Fibroblast of pulmonary artery (primary cell): ENCODE data around the gene RAPGEF6.

Experiments used
- DNase-seq: peaks from one replicate; pipeline ENCODE4 v3.0.0-alpha.2; 2010; ENCODE audit warnings: low read depth
- H3K4me3 ChIP-seq: replicated peaks from 2 replicates; pipeline ENCODE4 v1.5.1; 2011; ENCODE audit warnings: low read depth, mild to moderate bottlenecking, control low read depth, low read length, moderate library complexity
- TF ChIP-seq, protein P1 (sequence below): IDR thresholded peaks from 2 replicates; pipeline ENCODE4 v1.5.1; 2011; ENCODE audit warnings: mild to moderate bottlenecking, control low read depth, low read length, inconsistent platforms; ENCODE audit errors: missing control alignments

The RAPGEF6 gene

DNA sequence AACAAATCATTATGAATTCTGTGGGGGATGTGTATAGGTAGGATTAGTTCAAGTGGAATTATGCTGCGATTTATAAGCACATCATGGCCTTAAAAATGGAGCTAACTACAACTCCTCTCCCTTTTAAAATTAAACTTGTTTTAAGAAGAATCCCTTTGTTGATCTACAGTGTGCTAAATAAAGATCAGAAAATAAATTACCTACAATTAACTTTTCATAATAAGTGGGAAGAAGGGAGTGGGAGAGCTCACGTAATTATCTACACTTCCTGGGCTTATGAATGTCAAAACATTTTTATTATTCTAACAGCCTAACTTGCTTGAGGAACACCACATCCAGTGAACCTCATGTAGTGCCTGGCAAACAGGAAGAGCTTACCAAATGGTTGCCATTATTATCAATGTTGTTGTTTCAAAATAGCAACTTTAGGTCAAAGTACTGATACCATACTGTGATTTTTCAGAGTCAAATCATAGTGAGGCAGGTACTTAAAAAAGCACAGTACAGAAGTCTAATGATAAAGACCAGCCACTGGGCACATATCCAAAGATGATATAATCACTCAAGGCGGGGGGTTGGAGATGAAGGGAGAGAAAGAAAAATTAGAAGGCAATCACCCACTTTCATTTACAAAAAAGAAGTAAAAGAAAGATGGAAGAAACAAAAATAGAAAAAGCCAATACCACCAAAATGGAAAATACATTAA lies 174.0 kb downstream of the RAPGEF6 start:
- no peak overlapping the region for H3K4me3 ChIP-seq
- peak; percentile 16 for DNase-seq
- TF ChIP-seq, protein P1, sequence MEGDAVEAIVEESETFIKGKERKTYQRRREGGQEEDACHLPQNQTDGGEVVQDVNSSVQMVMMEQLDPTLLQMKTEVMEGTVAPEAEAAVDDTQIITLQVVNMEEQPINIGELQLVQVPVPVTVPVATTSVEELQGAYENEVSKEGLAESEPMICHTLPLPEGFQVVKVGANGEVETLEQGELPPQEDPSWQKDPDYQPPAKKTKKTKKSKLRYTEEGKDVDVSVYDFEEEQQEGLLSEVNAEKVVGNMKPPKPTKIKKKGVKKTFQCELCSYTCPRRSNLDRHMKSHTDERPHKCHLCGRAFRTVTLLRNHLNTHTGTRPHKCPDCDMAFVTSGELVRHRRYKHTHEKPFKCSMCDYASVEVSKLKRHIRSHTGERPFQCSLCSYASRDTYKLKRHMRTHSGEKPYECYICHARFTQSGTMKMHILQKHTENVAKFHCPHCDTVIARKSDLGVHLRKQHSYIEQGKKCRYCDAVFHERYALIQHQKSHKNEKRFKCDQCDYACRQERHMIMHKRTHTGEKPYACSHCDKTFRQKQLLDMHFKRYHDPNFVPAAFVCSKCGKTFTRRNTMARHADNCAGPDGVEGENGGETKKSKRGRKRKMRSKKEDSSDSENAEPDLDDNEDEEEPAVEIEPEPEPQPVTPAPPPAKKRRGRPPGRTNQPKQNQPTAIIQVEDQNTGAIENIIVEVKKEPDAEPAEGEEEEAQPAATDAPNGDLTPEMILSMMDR = no peak

DNA sequence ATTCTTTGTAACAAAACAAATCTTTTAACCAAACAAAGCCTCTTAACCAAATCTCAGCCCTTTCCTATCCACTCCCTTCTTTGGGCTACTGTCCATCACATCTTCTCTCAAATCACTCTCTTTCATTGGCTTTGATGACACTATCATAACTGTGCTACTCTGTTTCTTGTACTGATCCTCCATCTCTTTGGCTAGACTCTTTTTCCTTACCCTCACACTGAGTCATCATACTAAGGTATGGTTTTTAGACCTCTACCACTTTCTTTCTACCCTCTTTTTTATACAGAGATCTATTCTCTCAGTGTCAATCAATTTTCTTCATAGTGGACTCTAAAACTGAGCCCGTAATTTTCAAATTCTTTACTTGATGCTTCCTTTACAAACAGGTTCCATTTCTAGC lies 174.9 kb downstream of the RAPGEF6 start:
- DNase-seq = no peak
- no peak overlapping the region for H3K4me3 ChIP-seq
- TF ChIP-seq, protein P1 = no peak

DNA sequence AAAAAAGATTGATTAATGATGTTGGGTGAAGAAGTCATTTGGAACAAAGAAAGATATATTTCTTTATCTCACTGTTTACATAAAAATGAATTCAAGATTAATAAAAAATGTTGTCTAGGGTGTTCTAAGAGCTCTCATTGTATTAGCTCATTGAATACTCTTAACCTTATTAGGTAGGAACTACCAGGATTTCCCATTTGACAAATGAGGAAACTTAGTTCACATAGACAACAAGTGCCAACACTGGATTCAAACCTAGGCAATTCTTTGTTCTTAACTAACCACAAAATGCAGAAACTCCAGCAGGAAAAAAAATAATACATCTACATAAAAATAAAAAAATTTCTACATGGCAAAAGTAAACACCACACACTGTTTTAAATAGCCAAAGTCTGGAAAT lies 175.8 kb downstream of the RAPGEF6 start:
- TF ChIP-seq, protein P1 = no peak
- peak; percentile 16 for DNase-seq

DNA sequence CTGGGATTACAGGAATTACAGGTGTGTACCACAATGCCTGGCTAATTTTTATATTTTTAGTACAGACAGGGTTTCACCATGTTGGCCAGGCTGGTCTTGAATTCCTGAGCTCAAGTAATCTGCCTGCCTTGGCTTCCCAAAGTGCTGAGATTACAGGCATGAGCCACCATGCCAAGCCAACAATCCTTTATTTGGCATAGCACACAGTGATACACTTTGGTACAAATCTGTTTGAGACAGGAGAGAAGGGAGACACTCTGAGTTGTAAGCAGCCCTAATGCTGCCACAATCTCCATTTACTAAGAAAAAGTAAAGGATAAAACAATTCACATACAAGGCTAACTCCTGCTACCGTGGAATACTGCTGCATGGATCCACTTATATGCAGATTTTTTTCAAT lies 177.8 kb downstream of the RAPGEF6 start:
- H3K4me3 ChIP-seq = no peak overlapping the region
- TF ChIP-seq, protein P1 = no peak
- no peak for DNase-seq

More for the DNA sequence above, 175.8 kb downstream of the RAPGEF6 start:
- H3K4me3 ChIP-seq = no peak overlapping the region

DNA sequence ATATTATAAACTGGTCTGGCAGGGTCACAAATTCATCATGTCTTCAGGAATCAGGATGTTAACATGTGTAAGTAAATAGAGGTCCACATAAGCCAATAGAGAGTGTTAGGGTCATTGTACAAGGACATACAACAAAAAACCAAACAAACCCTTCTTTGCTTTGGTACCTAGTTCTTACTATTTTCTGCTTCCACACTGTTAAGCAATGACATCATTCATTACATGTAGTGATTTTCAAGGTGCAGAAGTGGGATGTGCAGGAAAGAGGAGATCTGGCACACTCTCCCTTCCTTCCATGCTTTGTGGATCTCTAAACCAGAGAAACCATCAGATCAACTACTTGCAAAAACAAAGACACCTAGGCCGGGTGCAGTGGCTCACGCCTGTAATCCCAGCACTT lies 184.1 kb downstream of the RAPGEF6 start:
- TF ChIP-seq, protein P1 = no peak

DNA sequence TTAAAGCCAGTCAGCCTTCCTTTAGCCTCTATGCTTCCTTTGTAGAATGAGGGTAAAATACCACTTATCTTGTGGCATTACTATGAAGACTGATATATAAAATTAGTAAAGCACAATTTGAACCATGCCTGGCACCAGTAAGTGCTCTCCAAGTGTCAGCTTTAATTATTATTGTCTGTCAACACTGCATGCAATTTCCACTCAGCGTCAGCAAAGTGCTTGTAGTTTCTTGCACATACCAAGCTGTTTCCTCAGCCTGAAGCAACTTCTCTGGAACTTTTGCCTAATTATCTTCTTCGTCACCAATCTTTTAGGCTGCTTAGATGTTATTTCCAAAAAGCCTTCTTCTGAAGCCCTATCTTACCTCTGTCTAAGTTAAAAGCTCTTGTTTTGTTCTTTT lies 193.8 kb downstream of the RAPGEF6 start:
- TF ChIP-seq, protein P1 = no peak
- H3K4me3 ChIP-seq = no peak overlapping the region
- DNase-seq = no peak

More for the DNA sequence above, 184.1 kb downstream of the RAPGEF6 start:
- no peak overlapping the region for H3K4me3 ChIP-seq
- no peak for DNase-seq

DNA sequence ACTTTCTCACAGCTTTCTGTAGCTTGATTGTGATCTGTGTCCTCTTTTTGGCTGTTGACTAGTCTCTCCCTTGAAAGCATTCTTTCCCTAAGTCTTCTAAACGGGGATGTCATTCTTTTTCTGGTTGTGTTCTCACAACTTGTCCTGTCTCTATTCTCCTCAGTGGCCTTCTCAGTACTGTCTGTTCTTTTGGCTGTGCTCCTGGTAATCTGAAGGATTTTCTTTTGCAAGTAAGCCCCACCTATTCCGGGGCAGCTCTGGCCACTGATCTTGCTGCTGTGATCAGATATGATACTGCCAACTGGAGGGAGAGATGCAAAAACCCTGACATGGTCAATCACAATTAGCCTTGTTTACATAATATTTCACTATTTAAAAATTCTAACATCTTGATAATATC lies 198.9 kb downstream of the RAPGEF6 start:
- DNase-seq = no peak
- TF ChIP-seq, protein P1 = no peak
- H3K4me3 ChIP-seq = no peak overlapping the region
